ENCODE results near the gene PLEKHS1.
"Not testable (repeated sequence)": the region's sequence is repeated elsewhere in the genome, so short reads cannot be mapped to it uniquely, and the experiment has no call there.

PLEKHS1 gene

GRCh38 chr10:113764582-113764981, 13.1 kb downstream of the PLEKHS1 start:
- no peak overlapping the region for H3K4me3 ChIP-seq (ENCODE audit: low read length)

GRCh38 chr10:113765910-113766309, 14.4 kb downstream of the PLEKHS1 start:
- Histone ChIP-seq H3K4me3 (ENCODE audit: low read length) (no peak overlapping the region), H3K9me3 (ENCODE audit: insufficient read depth, low read depth, low read length) (peaks cover 15% of the 10 kb centered on the region), H3K27me3 (ENCODE audit: insufficient read depth, low read length) (0 out of 2 replicates have a peak, but pooled peaks cover 2% of the 10 kb centered on the region), H3K9ac (ENCODE audit: low read depth, low read length) (no peak overlapping the region), H3K36me3 (ENCODE audit: insufficient read depth, low read length) (no peaks in the 10 kb centered on the region), H3K4me1 (ENCODE audit: insufficient read depth, low read length) (no peaks in the 10 kb centered on the region), H3K27ac (ENCODE audit: low read depth, low read length) (no peak overlapping the region)
- WGBS, result 93% methylated on average over 3 of the region's 3 CpGs

More at GRCh38 chr10:113764582-113764981, 13.1 kb downstream of the PLEKHS1 start:
- Histone ChIP-seq H3K36me3 (ENCODE audit: insufficient read depth, low read length) (no peaks in the 10 kb centered on the region), H3K27ac (ENCODE audit: low read depth, low read length) (no peak overlapping the region), H3K9ac (ENCODE audit: low read depth, low read length) (no peak overlapping the region), H3K27me3 (ENCODE audit: insufficient read depth, low read length) (no peaks in the 10 kb centered on the region), H3K9me3 (ENCODE audit: insufficient read depth, low read depth, low read length) (peaks cover 15% of the 10 kb centered on the region), H3K4me1 (ENCODE audit: insufficient read depth, low read length) (no peaks in the 10 kb centered on the region)
- 100% methylated on average over 1 of the region's 1 CpG for WGBS

- Histone ChIP-seq H3K9me3 (ENCODE audit: insufficient read depth, low read depth, low read length) (peaks cover 15% of the 10 kb centered on the region), H3K9ac (ENCODE audit: low read depth, low read length) (no peak overlapping the region), H3K27me3 (ENCODE audit: insufficient read depth, low read length) (0 out of 2 replicates have a peak, but pooled peaks cover 2% of the 10 kb centered on the region), H3K4me3 (ENCODE audit: low read length) (no peak overlapping the region), H3K4me1 (ENCODE audit: insufficient read depth, low read length) (no peaks in the 10 kb centered on the region), H3K36me3 (ENCODE audit: insufficient read depth, low read length) (no peaks in the 10 kb centered on the region), H3K27ac (ENCODE audit: low read depth, low read length) (no peak overlapping the region)
- 92% methylated on average over 2 of the region's 2 CpGs for WGBS
Observed at GRCh38 chr10:113767222-113767621, 15.7 kb downstream of the PLEKHS1 start.

GRCh38 chr10:113770346-113770745, 18.9 kb downstream of the PLEKHS1 start:
- 95% methylated on average over 4 of the region's 4 CpGs for WGBS
- no peak overlapping the region for H3K9ac ChIP-seq (ENCODE audit: low read depth, low read length)

GRCh38 chr10:113771131-113771530, 19.6 kb downstream of the PLEKHS1 start:
- not testable (repeated sequence) for H3K27me3 ChIP-seq (ENCODE audit: insufficient read depth, low read length); H3K27ac ChIP-seq (ENCODE audit: low read depth, low read length); H3K9me3 ChIP-seq (ENCODE audit: insufficient read depth, low read depth, low read length); H3K4me3 ChIP-seq (ENCODE audit: low read length); H3K36me3 ChIP-seq (ENCODE audit: insufficient read depth, low read length); H3K9ac ChIP-seq (ENCODE audit: low read depth, low read length); H3K4me1 ChIP-seq (ENCODE audit: insufficient read depth, low read length)
- 92% methylated on average over 3 of the region's 3 CpGs for WGBS

More at GRCh38 chr10:113770346-113770745, 18.9 kb downstream of the PLEKHS1 start:
- Histone ChIP-seq H3K9me3 (ENCODE audit: insufficient read depth, low read depth, low read length) (no peaks in the 10 kb centered on the region), H3K36me3 (ENCODE audit: insufficient read depth, low read length) (no peaks in the 10 kb centered on the region), H3K27me3 (ENCODE audit: insufficient read depth, low read length) (0 out of 2 replicates have a peak, but pooled peaks cover 2% of the 10 kb centered on the region), H3K4me1 (ENCODE audit: insufficient read depth, low read length) (no peaks in the 10 kb centered on the region), H3K27ac (ENCODE audit: low read depth, low read length) (no peak overlapping the region), H3K4me3 (ENCODE audit: low read length) (no peak overlapping the region)

- Histone ChIP-seq H3K27ac (ENCODE audit: low read depth, low read length) (no peak overlapping the region), H3K9me3 (ENCODE audit: insufficient read depth, low read depth, low read length) (no peaks in the 10 kb centered on the region), H3K27me3 (ENCODE audit: insufficient read depth, low read length) (no peaks in the 10 kb centered on the region), H3K36me3 (ENCODE audit: insufficient read depth, low read length) (no peaks in the 10 kb centered on the region), H3K4me3 (ENCODE audit: low read length) (no peak overlapping the region), H3K4me1 (ENCODE audit: insufficient read depth, low read length) (no peaks in the 10 kb centered on the region), H3K9ac (ENCODE audit: low read depth, low read length) (no peak overlapping the region)
- 91% methylated on average over 4 of the region's 4 CpGs for WGBS
Observed at GRCh38 chr10:113775686-113776294, 24.3 kb downstream of the PLEKHS1 start.

GRCh38 chr10:113776553-113776952, 25.1 kb downstream of the PLEKHS1 start:
- WGBS, result no CpG with 5 or more reads among the region's 1 CpG
- H3K9ac ChIP-seq (ENCODE audit: low read depth, low read length), result no peak overlapping the region
- no peaks in the 10 kb centered on the region for H3K36me3 ChIP-seq (ENCODE audit: insufficient read depth, low read length)
- H3K4me1 ChIP-seq (ENCODE audit: insufficient read depth, low read length), result no peaks in the 10 kb centered on the region
- H3K27me3 ChIP-seq (ENCODE audit: insufficient read depth, low read length), result no peaks in the 10 kb centered on the region
- H3K9me3 ChIP-seq (ENCODE audit: insufficient read depth, low read depth, low read length), result no peaks in the 10 kb centered on the region
- no peak overlapping the region for H3K27ac ChIP-seq (ENCODE audit: low read depth, low read length)
- H3K4me3 ChIP-seq (ENCODE audit: low read length), result no peak overlapping the region

- 87% methylated on average over 3 of the region's 3 CpGs for WGBS
- Histone ChIP-seq H3K4me3 (ENCODE audit: low read length) (no peak overlapping the region), H3K9me3 (ENCODE audit: insufficient read depth, low read depth, low read length) (no peaks in the 10 kb centered on the region), H3K9ac (ENCODE audit: low read depth, low read length) (no peak overlapping the region), H3K27me3 (ENCODE audit: insufficient read depth, low read length) (no peaks in the 10 kb centered on the region), H3K36me3 (ENCODE audit: insufficient read depth, low read length) (no peaks in the 10 kb centered on the region), H3K4me1 (ENCODE audit: insufficient read depth, low read length) (no peaks in the 10 kb centered on the region), H3K27ac (ENCODE audit: low read depth, low read length) (no peak overlapping the region)
Observed at GRCh38 chr10:113780681-113781250, 29.3 kb downstream of the PLEKHS1 start.

- no peak overlapping the region for H3K27ac ChIP-seq (ENCODE audit: low read depth, low read length)
- WGBS, result 89% methylated on average over 14 of the region's 14 CpGs
- H3K27me3 ChIP-seq (ENCODE audit: insufficient read depth, low read length), result no peaks in the 10 kb centered on the region
- no peak overlapping the region for H3K9ac ChIP-seq (ENCODE audit: low read depth, low read length)
- H3K4me3 ChIP-seq (ENCODE audit: low read length), result no peak overlapping the region
- no peaks in the 10 kb centered on the region for H3K36me3 ChIP-seq (ENCODE audit: insufficient read depth, low read length)
- no peaks in the 10 kb centered on the region for H3K9me3 ChIP-seq (ENCODE audit: insufficient read depth, low read depth, low read length)
- no peaks in the 10 kb centered on the region for H3K4me1 ChIP-seq (ENCODE audit: insufficient read depth, low read length)
Observed at GRCh38 chr10:113782367-113782766, 30.9 kb downstream of the PLEKHS1 start.

GRCh38 chr10:113782986-113783704, 31.7 kb downstream of the PLEKHS1 start:
- Histone ChIP-seq H3K4me1 (ENCODE audit: insufficient read depth, low read length) (no peaks in the 10 kb centered on the region), H3K9me3 (ENCODE audit: insufficient read depth, low read depth, low read length) (no peaks in the 10 kb centered on the region), H3K36me3 (ENCODE audit: insufficient read depth, low read length) (no peaks in the 10 kb centered on the region), H3K27ac (ENCODE audit: low read depth, low read length) (no peak overlapping the region), H3K27me3 (ENCODE audit: insufficient read depth, low read length) (no peaks in the 10 kb centered on the region), H3K4me3 (ENCODE audit: low read length) (no peak overlapping the region), H3K9ac (ENCODE audit: low read depth, low read length) (no peak overlapping the region)
- WGBS, result 96% methylated on average over 7 of the region's 8 CpGs

GRCh38 chr10:113788604-113789083, 37.2 kb downstream of the PLEKHS1 start:
- no peaks in the 10 kb centered on the region for H3K9me3 ChIP-seq (ENCODE audit: insufficient read depth, low read depth, low read length)
- no peak overlapping the region for H3K9ac ChIP-seq (ENCODE audit: low read depth, low read length)
- WGBS, result 81% methylated on average over 9 of the region's 9 CpGs
- H3K4me3 ChIP-seq (ENCODE audit: low read length), result no peak overlapping the region
- no peaks in the 10 kb centered on the region for H3K27me3 ChIP-seq (ENCODE audit: insufficient read depth, low read length)
- H3K4me1 ChIP-seq (ENCODE audit: insufficient read depth, low read length), result no peaks in the 10 kb centered on the region
- no peaks in the 10 kb centered on the region for H3K36me3 ChIP-seq (ENCODE audit: insufficient read depth, low read length)
- H3K27ac ChIP-seq (ENCODE audit: low read depth, low read length), result no peak overlapping the region
